ENCODE measurements around the gene KRT78. TPM values are rescaled to one million over a fixed set of nuclear protein-coding genes. Genes with fewer than 3 reads are reported as not detected.

The KRT78 gene
- polyA plus RNA-seq, 3 donors = not detected

- TF ChIP-seq CTCF (IDR thresholded peaks at IDR 0.05) = no peak
- H3K36me3 ChIP-seq (replicated peaks in 1 of 2; ENCODE audit: control insufficient read depth in 1 of 2, insufficient read depth in 2 of 2, low read length in 2 of 2) = no peaks in the 10 kb centered on the region
- no peaks in the 10 kb centered on the region for H4K20me1 ChIP-seq (ENCODE audit: insufficient read depth, low read length)
- H3K27ac ChIP-seq (ENCODE audit: low read depth in 1 of 2, low read length in 2 of 2) = no peak overlapping the region
- no peak overlapping the region for H3K4me3 ChIP-seq (replicated peaks in 1 of 3; ENCODE audit: low read depth in 2 of 3, low read length in 3 of 3)
- H3K4me2 ChIP-seq (replicated peaks; ENCODE audit: extremely low read depth, low read length, poor library complexity, severe bottlenecking) = no peak overlapping the region
- H3K27me3 ChIP-seq (ENCODE audit: control insufficient read depth in 2 of 2, insufficient read depth in 2 of 2, low read length in 2 of 2) = no peaks in the 10 kb centered on the region
- no peaks in the 10 kb centered on the region for H3K4me1 ChIP-seq (ENCODE audit: control insufficient read depth in 1 of 2, insufficient read depth in 2 of 2, low read length in 2 of 2)
- no peak overlapping the region for H3K27ac Mint-ChIP-seq
- no peak overlapping the region for H3K4me3 Mint-ChIP-seq
- H3K9me3 ChIP-seq (replicated peaks in 1 of 2; ENCODE audit: control insufficient read depth in 1 of 2, insufficient read depth in 1 of 2, low read length in 2 of 2) = no peaks in the 10 kb centered on the region
- H3K36me3 Mint-ChIP-seq = no peaks in the 10 kb centered on the region
- no peak overlapping the region for H2AFZ ChIP-seq (ENCODE audit: insufficient read depth, low read depth, low read length, poor library complexity, severe bottlenecking)
- H3K4me1 Mint-ChIP-seq = no peaks in the 10 kb centered on the region
- no peaks in the 10 kb centered on the region for H3K79me2 ChIP-seq (ENCODE audit: insufficient read depth, low read length)
- no peak overlapping the region for H3K9ac ChIP-seq (ENCODE audit: insufficient read depth, low read length, poor library complexity, severe bottlenecking)
- intact Hi-C loops (cut with micrococcal nuclease) = no loop called here
- 98% methylated on average over 8 of the region's 11 CpGs for WGBS (ENCODE audit: insufficient coverage)
- peaks cover 0 to 4% (median 4%) of the 10 kb centered on the region in 3 donors for H3K27me3 Mint-ChIP-seq (ENCODE audit: low read depth in 3 of 3)
- no peak for DNase-seq
- H3K9me3 Mint-ChIP-seq = peaks cover 0 to 2% (median 0%) of the 10 kb centered on the region in 7 donors
These were observed 4.4 kb downstream of the KRT78 start for GRCh38 chr12:52844386-52844785.

- Histone ChIP-seq H3K4me2 (replicated peaks; ENCODE audit: extremely low read depth, low read length, poor library complexity, severe bottlenecking) (no peak overlapping the region), H3K27me3 (ENCODE audit: control insufficient read depth in 2 of 2, insufficient read depth in 2 of 2, low read length in 2 of 2) (no peaks in the 10 kb centered on the region), H3K4me3 (replicated peaks in 1 of 3; ENCODE audit: low read depth in 2 of 3, low read length in 3 of 3) (no peak overlapping the region), H3K36me3 (replicated peaks in 1 of 2; ENCODE audit: control insufficient read depth in 1 of 2, insufficient read depth in 2 of 2, low read length in 2 of 2) (no peaks in the 10 kb centered on the region), H3K79me2 (ENCODE audit: insufficient read depth, low read length) (no peaks in the 10 kb centered on the region), H3K4me1 (ENCODE audit: control insufficient read depth in 1 of 2, insufficient read depth in 2 of 2, low read length in 2 of 2) (no peaks in the 10 kb centered on the region), H2AFZ (ENCODE audit: insufficient read depth, low read depth, low read length, poor library complexity, severe bottlenecking) (no peak overlapping the region), H3K27ac (ENCODE audit: low read depth in 1 of 2, low read length in 2 of 2) (no peak overlapping the region), H4K20me1 (ENCODE audit: insufficient read depth, low read length) (no peaks in the 10 kb centered on the region), H3K9ac (ENCODE audit: insufficient read depth, low read length, poor library complexity, severe bottlenecking) (no peak overlapping the region), H3K9me3 (replicated peaks in 1 of 2; ENCODE audit: control insufficient read depth in 1 of 2, insufficient read depth in 1 of 2, low read length in 2 of 2) (no peaks in the 10 kb centered on the region)
- no peaks in the 10 kb centered on the region for H3K36me3 Mint-ChIP-seq
- peaks cover 2 to 11% (median 6%) of the 10 kb centered on the region in 3 donors for H3K27me3 Mint-ChIP-seq (ENCODE audit: low read depth in 3 of 3)
- no peak for DNase-seq
- no peak overlapping the region for H3K4me3 Mint-ChIP-seq
- peaks cover 9% of the 10 kb centered on the region for H3K4me1 Mint-ChIP-seq
- peaks cover 0 to 2% (median 0%) of the 10 kb centered on the region in 7 donors for H3K9me3 Mint-ChIP-seq
- intact Hi-C loops (cut with micrococcal nuclease) = no loop called here
- no peak overlapping the region for H3K27ac Mint-ChIP-seq
- WGBS (ENCODE audit: insufficient coverage) = 90% methylated on average over 11 of the region's 18 CpGs
- TF ChIP-seq CTCF (IDR thresholded peaks at IDR 0.05) = no peak
These were observed 9.2 kb downstream of the KRT78 start for GRCh38 chr12:52839436-52840105.

Data from CD14-positive monocyte (primary cell).